Measurements from ENCODE around the gene TRPV3. TPM values are rescaled to one million over a fixed set of nuclear protein-coding genes. Genes with fewer than 3 reads are reported as not detected.
"Not testable (repeated sequence)": the region's sequence is repeated elsewhere in the genome, so short reads cannot be mapped to it uniquely, and the experiment has no call there.

TRPV3 gene
- total RNA-seq, 1 experiment from 2014 or later = 2.1 TPM

DNA sequence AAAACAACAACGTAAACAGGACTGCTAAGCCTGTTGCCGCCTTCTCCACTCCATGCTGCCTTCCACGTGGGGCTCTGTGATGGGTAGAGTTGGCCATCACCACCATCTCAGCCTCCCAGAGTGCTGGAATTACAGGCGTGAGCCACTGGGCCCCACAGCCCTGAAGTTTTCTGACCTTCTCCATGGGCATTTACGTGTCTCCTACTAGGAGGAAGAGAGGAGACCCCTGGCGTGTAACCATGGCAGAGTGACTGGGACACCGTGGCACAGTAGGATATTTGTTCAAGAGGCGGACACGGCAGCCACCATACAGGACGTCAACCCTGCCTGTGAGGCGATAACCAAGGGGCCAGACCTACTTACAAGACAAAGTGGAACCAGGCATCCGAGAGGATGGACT is 31.1 kb downstream of the TRPV3 start:
- DNase-seq (ENCODE audit: low spot score) = no peak

DNA sequence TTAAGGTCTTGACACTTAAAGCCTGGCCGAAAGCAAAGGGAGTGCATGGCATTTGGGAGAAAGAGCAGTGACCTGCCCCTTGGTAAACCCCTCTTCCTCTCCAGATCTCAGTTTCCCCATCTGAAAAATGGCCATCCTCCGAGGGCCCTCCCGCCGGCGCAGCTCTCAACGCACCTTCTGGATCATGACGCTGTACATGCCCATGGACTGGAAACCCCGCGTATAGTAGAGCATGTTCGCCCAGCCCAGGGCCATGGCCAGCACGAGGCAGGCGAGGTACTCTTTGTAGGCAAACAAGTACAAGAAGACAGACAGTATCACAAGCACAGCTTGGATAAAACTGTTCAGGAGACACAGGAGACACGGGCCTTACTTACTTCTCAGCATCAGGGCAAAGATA is 33.6 kb downstream of the TRPV3 start:
- no peak for DNase-seq (ENCODE audit: low spot score)

DNA sequence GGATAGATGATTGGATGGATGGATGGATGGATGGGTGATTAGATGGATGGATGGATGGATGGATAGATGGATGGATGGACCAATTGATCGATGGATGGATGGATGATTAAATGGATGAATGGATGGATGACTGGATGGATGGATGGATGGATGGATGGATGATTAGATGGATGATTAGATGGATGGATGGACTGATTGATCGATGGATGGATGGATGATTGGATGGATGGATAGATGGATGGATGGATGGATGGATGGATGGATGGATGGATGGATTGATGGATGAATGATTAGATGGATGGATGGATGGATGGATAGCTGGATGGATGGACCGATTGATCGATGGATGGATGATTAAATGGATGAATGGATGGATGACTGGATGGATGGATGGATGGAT is 38.1 kb downstream of the TRPV3 start:
- not testable (repeated sequence) for DNase-seq (ENCODE audit: low spot score)

- DNase-seq (ENCODE audit: low spot score) = no peak
These were observed 42.7 kb downstream of the TRPV3 start for GRCh38 chr17:3514873-3515272.

DNA sequence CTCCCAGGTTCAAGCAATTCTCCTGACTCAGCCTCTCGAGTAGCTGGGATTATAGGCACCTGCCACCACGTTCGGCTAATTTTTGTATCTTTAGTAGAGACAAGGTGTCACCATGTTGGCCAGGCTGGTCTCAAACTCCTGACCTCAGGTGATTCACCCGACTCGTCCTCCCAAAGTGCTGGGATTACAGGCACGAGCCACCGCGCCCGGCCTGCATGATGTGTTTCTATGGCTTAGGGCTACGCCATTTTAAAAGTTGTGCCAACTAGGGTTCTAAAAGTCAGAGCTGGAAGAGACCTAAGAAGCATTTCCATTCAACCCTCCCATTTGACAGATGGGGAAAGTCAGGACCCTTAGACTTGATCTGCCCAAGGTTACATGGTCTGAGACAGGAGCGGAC is 43.4 kb downstream of the TRPV3 start:
- DNase-seq (ENCODE audit: low spot score) = not testable (repeated sequence)

GRCh38 chr17:3513305-3514035 is 44.1 kb downstream of the TRPV3 start:
- DNase-seq (ENCODE audit: low spot score) = no peak

- no peak for DNase-seq (ENCODE audit: low spot score)
These were observed 45.0 kb downstream of the TRPV3 start for GRCh38 chr17:3512505-3513171.

DNA sequence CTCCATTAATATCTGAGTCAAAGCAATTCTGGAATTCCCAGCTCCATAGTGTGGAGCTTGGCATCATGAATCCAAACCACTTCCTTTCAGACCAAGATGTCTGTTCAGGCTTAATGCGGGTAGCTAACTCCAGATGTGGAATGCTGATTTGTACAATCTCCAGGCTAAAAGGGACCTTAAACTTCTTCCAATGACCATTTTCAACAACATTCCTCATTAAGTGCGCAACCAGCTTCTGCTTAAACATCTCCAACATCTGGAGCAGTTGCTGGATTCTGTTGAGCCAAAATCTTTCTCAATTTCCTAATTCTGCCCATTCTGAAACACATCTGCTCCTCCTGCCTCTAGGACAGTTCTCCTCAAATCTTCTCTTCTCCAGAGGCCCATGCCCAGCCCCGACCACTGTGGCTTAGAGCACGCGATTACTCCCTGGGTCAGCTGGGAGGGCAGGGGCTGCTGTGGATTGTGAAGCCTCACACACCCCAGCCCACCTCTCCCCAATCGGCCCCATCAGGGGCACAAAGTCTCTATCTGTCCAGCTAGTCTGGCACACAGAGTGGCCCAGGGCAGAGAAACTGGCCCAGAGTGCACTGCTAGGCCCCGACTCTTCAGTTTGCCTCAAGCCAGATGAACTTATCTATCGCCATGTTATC is 45.6 kb downstream of the TRPV3 start:
- no peak for DNase-seq (ENCODE audit: low spot score)

DNA sequence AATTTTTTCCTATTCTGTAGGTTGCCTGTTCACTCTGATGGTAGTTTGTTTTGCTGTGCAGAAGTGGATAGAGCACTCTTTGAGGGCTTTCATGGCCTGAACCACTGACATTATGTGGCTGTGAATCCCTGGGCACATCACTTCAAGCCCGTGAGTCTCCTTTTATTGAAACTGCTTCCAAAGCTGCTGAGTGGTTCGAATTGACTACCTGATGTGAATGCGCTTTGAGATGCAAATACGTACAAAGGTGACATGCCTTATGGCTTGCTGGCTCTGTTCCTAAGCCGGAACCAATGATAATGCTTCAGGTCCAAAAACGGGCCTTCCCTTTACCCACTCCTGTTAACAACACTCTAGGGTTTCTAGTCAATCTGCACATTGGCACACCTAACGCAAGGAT is 47.5 kb downstream of the TRPV3 start:
- no peak for DNase-seq (ENCODE audit: low spot score)

GRCh38 chr17:3507869-3508268 is 49.7 kb downstream of the TRPV3 start:
- DNase-seq (ENCODE audit: low spot score) = no peak

GRCh38 chr17:3507071-3507470 is 50.5 kb downstream of the TRPV3 start:
- no peak for DNase-seq (ENCODE audit: low spot score)

DNA sequence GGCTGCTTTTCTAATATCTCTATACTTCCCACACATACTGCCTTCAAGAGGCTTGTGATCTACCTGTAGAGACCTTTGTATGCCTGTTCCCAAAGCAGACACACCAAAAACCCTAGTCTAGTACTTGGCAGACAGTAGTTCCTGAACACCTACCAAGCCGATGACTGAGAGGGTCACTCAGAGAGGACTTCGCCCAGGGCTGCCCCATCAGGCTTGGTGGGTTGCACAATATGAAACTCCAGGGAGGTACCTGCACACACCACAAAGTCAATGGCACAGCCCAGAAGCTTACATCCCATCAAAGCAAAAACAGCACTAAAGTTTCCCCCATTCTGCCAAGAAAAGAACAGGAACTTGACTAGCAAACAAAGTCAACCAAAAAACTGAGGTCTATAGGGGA is 51.6 kb downstream of the TRPV3 start:
- DNase-seq (ENCODE audit: low spot score) = no peak

DNA sequence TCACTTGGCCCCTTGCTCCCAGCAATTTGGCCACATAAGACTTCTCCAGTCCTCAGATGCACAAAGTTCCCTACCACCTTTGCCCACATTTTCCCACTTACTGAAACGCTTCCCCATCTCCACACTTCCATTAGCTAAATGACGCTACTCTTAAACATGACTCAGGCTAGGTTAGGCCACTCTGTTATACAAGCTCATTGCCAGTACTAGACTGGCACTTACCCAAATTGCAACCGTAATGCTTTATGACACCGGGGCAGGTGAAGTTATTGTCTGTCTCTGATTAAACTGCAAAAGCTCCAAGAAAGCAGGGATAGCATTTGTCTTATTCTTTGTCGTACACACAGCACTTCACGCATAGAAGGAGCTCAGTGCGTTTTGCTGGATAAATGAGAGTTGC is 52.6 kb downstream of the TRPV3 start:
- no peak for DNase-seq (ENCODE audit: low spot score)

GRCh38 chr17:3503285-3503684 is 54.3 kb downstream of the TRPV3 start:
- DNase-seq (ENCODE audit: low spot score) = no peak

GRCh38 chr17:3502466-3502865 is 55.1 kb downstream of the TRPV3 start:
- DNase-seq (ENCODE audit: low spot score) = no peak

DNA sequence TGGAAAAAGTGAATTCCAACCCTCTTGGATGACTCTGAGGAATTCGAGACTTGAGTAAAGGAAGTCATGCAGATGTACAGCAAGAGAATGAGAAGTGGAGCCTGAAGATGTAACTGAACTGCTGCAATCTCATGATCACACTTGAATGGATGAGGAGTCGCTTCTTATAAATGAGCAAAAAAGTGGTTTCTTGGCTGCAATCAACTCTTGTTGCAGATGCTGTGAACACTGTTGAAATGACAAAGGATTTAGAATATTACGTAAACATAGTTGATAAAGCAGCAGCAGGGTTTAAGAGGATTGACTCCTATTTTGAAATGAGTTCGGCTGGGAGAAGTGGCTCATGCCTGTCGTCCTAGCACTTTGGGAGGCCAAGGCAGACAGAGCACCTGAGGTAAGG is 56.3 kb downstream of the TRPV3 start:
- DNase-seq (ENCODE audit: low spot score) = no peak

DNA sequence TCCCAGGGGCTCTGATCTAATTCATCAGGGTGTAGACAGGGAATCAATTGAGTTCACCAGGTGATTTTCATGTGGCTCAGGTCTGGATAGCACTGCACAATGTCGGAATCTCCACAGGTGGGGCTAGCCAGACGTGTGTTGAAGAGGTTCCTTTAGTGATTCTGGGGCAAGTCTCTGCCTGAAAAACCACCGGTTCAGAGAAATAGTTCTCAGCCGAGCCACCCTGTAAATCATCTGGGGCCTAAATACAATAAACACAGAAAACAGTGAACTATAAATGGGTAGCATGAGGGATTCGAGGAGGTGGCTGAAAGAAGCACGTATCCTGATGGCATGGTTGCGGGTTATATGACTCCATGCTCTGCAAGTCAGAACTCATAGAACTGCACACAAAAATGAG is 60.5 kb downstream of the TRPV3 start:
- DNase-seq (ENCODE audit: low spot score) = no peak

- no peak for DNase-seq (ENCODE audit: low spot score)
These were observed 72.0 kb downstream of the TRPV3 start for GRCh38 chr17:3485481-3486068.

- DNase-seq (ENCODE audit: low spot score) = no peak
These were observed 74.8 kb downstream of the TRPV3 start for GRCh38 chr17:3482852-3483251.

GRCh38 chr17:3479988-3480387 is 77.6 kb downstream of the TRPV3 start:
- DNase-seq (ENCODE audit: low spot score) = no peak

DNA sequence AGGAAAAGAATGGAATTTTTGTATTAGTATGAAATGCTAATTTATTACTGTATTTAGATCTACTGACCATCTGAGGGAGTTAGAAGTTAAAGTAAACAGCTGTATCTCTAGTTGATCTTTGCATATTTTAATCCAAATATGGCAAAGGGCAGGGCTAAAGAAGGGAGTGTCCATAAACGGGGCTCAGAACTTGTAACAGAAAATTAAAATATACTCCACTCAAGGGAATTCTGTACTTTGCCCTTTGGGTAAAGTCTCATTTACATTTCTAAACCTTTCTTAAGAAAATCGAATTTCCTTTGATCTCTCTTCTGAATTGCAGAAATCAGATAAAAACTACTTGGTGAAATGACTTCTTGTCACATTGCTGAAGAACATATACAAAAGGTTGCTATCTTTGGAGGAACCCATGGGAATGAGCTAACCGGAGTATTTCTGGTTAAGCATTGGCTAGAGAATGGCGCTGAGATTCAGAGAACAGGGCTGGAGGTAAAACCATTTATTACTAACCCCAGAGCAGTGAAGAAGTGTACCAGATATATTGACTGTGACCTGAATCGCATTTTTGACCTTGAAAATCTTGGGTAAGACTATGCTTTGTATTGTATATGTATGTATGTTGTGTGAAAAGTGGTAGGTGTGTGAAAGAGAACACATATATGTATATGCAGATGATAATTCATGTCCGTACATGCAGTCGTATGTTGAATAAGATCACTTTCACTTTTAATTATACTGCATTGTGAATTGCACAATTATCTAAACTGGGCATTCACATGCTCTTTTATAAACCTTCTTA is 81.6 kb downstream of the TRPV3 start, which contains the start of gene ASPA:
TSS of gene ASPA (plus strand) at position 186 of the 799 bp plus-strand sequence. CDS start at position 349, 163 bp downstream.
- no peak for DNase-seq (ENCODE audit: low spot score)
